Breast epithelium (tissue), 4 donors: ENCODE data around the gene DDA1. TPM values are rescaled to one million over a fixed set of nuclear protein-coding genes. Genes with fewer than 3 reads are reported as not detected.

Experiments used
- DNase-seq, 2 donors: peaks; one replicate each; pipeline ENCODE4 v3.0.0-alpha.2; 2019; ENCODE audit warnings: low spot score in 2 of 2
- H3K27ac ChIP-seq, 2 donors: fragments of 200-600 bp; sonication (generic) in 1 of 2; one replicate each; pipeline ENCODE4 v1.5.1; 2016 to 2019; ENCODE audit warnings: mild to moderate bottlenecking in 1 of 2
- H3K27me3 ChIP-seq, 2 donors: fragments of 200-600 bp; sonication (generic) in 1 of 2; one replicate each; pipeline versions ENCODE4 v1.5.1 to v1.6.0; 2017 to 2019; ENCODE audit warnings: control low read depth in 1 of 2, mild to moderate bottlenecking in 1 of 2
- H3K36me3 ChIP-seq: fragments of 200-600 bp; one replicate; pipeline ENCODE4 v1.5.1; 2019
- H3K4me1 ChIP-seq, 2 donors: fragments of 200-600 bp; sonication (generic); one replicate each; pipeline ENCODE4 v1.5.1; 2016 to 2019; ENCODE audit warnings: control low read depth in 1 of 2
- H3K4me3 ChIP-seq, 3 donors: fragments of 200-600 bp; sonication (generic); 1 replicate in 2 of 3; 2 replicates in 1 of 3; pipeline ENCODE4 v1.5.1; 2016 to 2019; ENCODE audit warnings: mild to moderate bottlenecking in 3 of 3, moderate library complexity in 2 of 3
- H3K9me3 ChIP-seq, 2 donors: fragments of 200-600 bp; sonication (generic) in 1 of 2; one replicate each; pipeline ENCODE4 v1.5.1; 2016 to 2019; ENCODE audit warnings: control low read depth in 1 of 2
- POLR2A ChIP-seq: fragments of 450-650 bp; IDR thresholded peaks from one replicate; pipeline ENCODE4 v1.6.1; 2016; ENCODE audit warnings: antibody characterized with exemption, mild to moderate bottlenecking, moderate library complexity
- POLR2AphosphoS5 ChIP-seq, 3 donors: sonication (generic); formaldehyde crosslinking; IDR thresholded peaks; one replicate each; pipeline ENCODE4 v1.6.1; 2017; ENCODE audit warnings: antibody characterized with exemption in 3 of 3
- intact Hi-C: fragments of 100-400 bp; cut with DNase I; formaldehyde crosslinking; loops from one replicate; pipeline ENCODE4 v1.15.1; 2023; ENCODE audit warnings: low total_unique reads
- total RNA-seq, 3 donors: library from RNA; depleted of rRNA; stranded (reverse); fragments of >200 nt; gene quantifications; one replicate each; pipeline ENCODE4 v1.1.0, GENCODE V29; 2016
- TF ChIP-seq, protein P1 (sequence below), 3 donors: fragments of 450-650 bp; IDR thresholded peaks; one replicate each; pipeline ENCODE4 v1.5.1; 2016 to 2017; ENCODE audit warnings: antibody characterized with exemption in 3 of 3, mild to moderate bottlenecking in 3 of 3, moderate library complexity in 3 of 3

The DDA1 gene
- total RNA-seq, 3 donors from 2014 or later, result 9.2 to 18.7 (median 11.1) TPM

DNA sequence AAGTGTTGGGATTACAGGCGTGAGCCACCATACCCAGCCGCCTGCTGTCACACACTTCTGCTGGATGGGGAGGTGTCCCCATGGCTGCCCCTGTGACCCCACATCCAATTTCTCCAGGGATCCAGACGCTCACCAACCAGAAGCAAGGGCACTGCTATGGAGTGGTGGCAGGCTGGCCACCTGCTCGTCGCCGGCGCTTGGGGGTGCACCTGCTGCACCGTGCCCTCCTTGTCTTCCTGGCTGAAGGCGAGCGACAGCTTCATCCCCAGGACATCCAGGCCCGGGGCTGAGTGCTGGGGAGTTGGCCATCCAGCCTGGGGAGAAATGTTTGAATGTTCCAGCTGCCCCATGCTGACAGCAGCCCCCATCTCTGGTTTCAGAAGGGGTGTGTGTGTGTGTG is 23.1 kb upstream of the DDA1 start:
- no peak overlapping the region for H3K27ac ChIP-seq
- TF ChIP-seq POLR2AphosphoS5 (IDR thresholded peaks at IDR 0.05), result no peak
- TF ChIP-seq POLR2A, result no peak
- TF ChIP-seq, protein P1, sequence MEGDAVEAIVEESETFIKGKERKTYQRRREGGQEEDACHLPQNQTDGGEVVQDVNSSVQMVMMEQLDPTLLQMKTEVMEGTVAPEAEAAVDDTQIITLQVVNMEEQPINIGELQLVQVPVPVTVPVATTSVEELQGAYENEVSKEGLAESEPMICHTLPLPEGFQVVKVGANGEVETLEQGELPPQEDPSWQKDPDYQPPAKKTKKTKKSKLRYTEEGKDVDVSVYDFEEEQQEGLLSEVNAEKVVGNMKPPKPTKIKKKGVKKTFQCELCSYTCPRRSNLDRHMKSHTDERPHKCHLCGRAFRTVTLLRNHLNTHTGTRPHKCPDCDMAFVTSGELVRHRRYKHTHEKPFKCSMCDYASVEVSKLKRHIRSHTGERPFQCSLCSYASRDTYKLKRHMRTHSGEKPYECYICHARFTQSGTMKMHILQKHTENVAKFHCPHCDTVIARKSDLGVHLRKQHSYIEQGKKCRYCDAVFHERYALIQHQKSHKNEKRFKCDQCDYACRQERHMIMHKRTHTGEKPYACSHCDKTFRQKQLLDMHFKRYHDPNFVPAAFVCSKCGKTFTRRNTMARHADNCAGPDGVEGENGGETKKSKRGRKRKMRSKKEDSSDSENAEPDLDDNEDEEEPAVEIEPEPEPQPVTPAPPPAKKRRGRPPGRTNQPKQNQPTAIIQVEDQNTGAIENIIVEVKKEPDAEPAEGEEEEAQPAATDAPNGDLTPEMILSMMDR (IDR thresholded peaks at IDR 0.05), result no peak
- intact Hi-C loops, result loop anchor here (10.0 kb wide), 1 partner anchor 221 kb away; no protein-coding TSS in a partner anchor
- H3K9me3 ChIP-seq, result no peaks in the 10 kb centered on the region
- H3K36me3 ChIP-seq, result no peaks in the 10 kb centered on the region
- peaks cover 5 to 13% of the 10 kb centered on the region in 2 donors for H3K4me1 ChIP-seq
- no peak overlapping the region for H3K4me3 ChIP-seq
- DNase-seq, result no peak
- H3K27me3 ChIP-seq, result peaks cover 7 to 13% of the 10 kb centered on the region in 2 donors

DNA sequence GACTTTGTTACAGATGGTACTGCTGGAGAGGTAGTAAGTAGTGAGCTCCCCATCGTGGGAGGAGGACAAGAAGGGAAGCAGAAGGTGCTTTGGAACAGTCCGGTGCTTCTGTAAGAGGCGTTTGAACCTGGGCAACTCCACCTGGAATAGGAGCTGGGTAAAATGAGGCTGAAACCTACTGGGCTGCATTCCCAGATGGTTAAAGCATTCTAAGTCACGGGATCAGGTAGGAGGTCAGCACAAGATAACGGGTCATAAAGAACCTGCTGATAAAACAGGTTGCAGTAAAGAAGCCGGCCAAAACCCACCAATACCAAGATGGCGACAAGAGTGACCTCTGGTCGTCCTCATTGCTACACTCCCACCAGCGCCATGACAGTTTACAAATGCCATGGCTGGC is 22.6 kb upstream of the DDA1 start:
- peaks cover 0 to 8% of the 10 kb centered on the region in 2 donors for H3K4me1 ChIP-seq
- no peaks in the 10 kb centered on the region for H3K9me3 ChIP-seq
- intact Hi-C loops, result loop anchor here (10.0 kb wide), 1 partner anchor 222 kb away; no protein-coding TSS in a partner anchor
- no peak overlapping the region for H3K27ac ChIP-seq
- TF ChIP-seq, protein P1 (IDR thresholded peaks at IDR 0.05), result no peak
- TF ChIP-seq POLR2A (no peak), POLR2AphosphoS5 (IDR thresholded peaks at IDR 0.05) (no peak)
- H3K36me3 ChIP-seq, result no peaks in the 10 kb centered on the region
- no peak overlapping the region for H3K4me3 ChIP-seq
- DNase-seq, result no peak
- H3K27me3 ChIP-seq, result peaks cover 4 to 8% of the 10 kb centered on the region in 2 donors

DNA sequence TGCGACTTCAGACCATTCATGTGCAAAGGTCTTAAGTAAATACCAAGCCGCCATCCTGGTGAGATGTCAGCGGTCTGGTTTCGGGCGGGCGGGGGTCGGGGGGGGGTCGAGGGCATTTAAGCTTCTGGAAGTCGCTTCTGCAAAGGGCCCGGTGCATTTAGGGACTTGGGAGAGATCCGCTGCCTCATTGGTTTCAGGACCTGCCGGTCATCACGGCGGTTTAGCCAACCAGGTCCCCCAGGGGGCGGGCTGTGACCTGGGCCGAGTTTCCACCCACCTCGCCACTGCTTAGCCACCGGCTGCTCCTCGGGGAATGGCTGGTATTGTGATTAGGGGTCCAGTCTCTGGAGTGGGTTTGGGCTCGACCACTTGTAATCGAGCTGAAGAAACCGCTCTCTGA is 19.9 kb upstream of the DDA1 start:
- H3K4me1 ChIP-seq, result no peaks in the 10 kb centered on the region
- no peak overlapping the region for H3K27ac ChIP-seq
- no peak overlapping the region for H3K4me3 ChIP-seq
- DNase-seq, result no peak
- H3K27me3 ChIP-seq, result no peaks in the 10 kb centered on the region
- no peak for TF ChIP-seq POLR2AphosphoS5 (IDR thresholded peaks at IDR 0.05)
- TF ChIP-seq POLR2A, result no peak
- TF ChIP-seq, protein P1 (IDR thresholded peaks at IDR 0.05), result no peak
- intact Hi-C loops, result loop anchor here (10.0 kb wide), 1 partner anchor 225 kb away; no protein-coding TSS in a partner anchor
- no peaks in the 10 kb centered on the region for H3K9me3 ChIP-seq
- H3K36me3 ChIP-seq, result no peaks in the 10 kb centered on the region

DNA sequence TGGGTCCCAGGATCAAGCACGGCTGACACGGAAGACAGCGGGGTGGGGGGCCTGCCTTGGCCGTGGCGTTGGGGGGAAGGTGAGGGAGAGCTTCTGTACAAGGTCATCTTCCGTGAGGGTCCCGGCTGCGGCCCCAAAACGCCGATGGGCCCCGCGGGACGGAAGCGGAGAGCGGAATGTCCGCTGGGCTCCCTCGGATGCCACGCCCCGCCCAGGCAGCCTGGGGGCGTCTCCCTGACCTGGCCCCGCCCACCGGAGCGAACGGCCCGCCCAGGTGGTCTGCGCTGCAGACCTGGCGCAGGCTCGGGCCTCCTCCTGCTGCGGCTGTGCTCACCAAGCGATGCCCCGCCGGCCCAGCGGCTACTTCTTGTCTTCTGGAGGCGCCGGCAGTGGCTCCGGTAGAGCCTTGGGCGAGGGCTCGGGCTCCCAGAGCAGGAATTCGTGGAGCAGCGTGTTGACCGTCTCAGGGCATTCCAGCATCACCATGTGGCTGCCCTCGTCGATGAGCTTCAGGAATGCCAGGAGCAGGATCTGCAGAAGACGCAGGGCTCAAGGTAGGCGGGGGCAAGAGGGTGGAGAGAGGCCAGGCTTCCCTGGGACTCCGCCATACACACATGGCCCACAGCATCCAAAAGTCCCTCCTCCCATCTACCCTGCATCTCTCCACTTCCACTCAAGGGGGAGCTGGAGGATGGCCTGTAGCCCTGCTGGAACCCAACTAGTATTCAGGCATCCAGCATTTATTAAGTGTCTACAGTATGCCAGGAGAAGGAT is 16.9 kb upstream of the DDA1 start:
- H3K27ac ChIP-seq, result peak overlapping the region; percentile 79 to 90
- intact Hi-C loops, result no loop called here
- H3K27me3 ChIP-seq, result no peaks in the 10 kb centered on the region
- TF ChIP-seq POLR2A (no peak), POLR2AphosphoS5 (IDR thresholded peaks at IDR 0.05) (peak in 1 of 3 donors; percentile 31)
- TF ChIP-seq, protein P1 (IDR thresholded peaks at IDR 0.05), result peak; percentile 45 to 69 (median 66)
- no peaks in the 10 kb centered on the region for H3K36me3 ChIP-seq
- no peaks in the 10 kb centered on the region for H3K4me1 ChIP-seq
- H3K4me3 ChIP-seq, result peak overlapping the region; percentile 41 to 74 (median 51)
- H3K9me3 ChIP-seq, result no peaks in the 10 kb centered on the region
- peak in 1 of 2 donors; percentile 79 for DNase-seq

DNA sequence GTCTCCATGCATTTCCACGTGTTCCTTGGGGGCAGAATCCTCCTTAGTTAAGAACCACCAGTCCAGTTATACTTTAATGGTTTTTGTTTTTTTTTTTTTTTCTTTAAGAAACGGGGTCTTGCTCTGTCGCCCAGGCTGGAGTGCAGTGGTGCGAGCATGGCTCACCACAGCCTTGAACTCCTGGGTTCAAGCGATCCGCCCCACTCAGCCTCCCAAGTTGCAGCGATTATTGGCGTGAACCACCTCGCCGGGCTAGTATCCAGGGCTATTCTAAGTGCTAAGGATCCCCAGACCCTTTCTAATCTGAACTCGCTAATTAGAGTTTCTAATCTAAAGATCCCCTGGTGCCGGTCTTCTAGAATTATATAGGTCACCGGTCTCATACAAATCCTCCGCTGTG is 15.8 kb upstream of the DDA1 start:
- H3K4me1 ChIP-seq, result no peaks in the 10 kb centered on the region
- H3K4me3 ChIP-seq, result no peak overlapping the region
- H3K27ac ChIP-seq, result peak overlapping the region in 1 of 2 donors; percentile 25
- peaks cover 0 to 5% of the 10 kb centered on the region in 2 donors for H3K9me3 ChIP-seq
- TF ChIP-seq POLR2A (no peak), POLR2AphosphoS5 (IDR thresholded peaks at IDR 0.05) (no peak)
- TF ChIP-seq, protein P1 (IDR thresholded peaks at IDR 0.05), result no peak
- no peak for DNase-seq
- H3K36me3 ChIP-seq, result no peaks in the 10 kb centered on the region
- no peaks in the 10 kb centered on the region for H3K27me3 ChIP-seq
- intact Hi-C loops, result no loop called here
